Fibroblast of villous mesenchyme (primary cell): ENCODE data around the gene LRRC58. TPM values are rescaled to one million over a fixed set of nuclear protein-coding genes. Genes with fewer than 3 reads are reported as not detected.

Experiments
- DNase-seq: peaks from one replicate; pipeline ENCODE4 v3.0.0-alpha.2; 2010; ENCODE audit warnings: low read depth
- H3K4me3 ChIP-seq: 2 replicates; pipeline ENCODE4 v1.5.1; 2011; ENCODE audit warnings: low read depth, mild to moderate bottlenecking, low read length
- CTCF ChIP-seq: IDR thresholded peaks from 2 replicates; pipeline ENCODE4 v1.5.1; 2012; ENCODE audit warnings: low read depth, mild to moderate bottlenecking, low read length; ENCODE audit not compliant: insufficient read depth
- total RNA-seq: library from RNA; depleted of rRNA; stranded (reverse); fragments of >200 nt; gene quantifications from 2 replicates; pipeline ENCODE4 v1.2.3, GENCODE V29; 2012

Gene LRRC58
- total RNA-seq, 1 donor: 29.4 TPM

- DNase-seq: no peak
- peak overlapping the region; percentile 48 for H3K4me3 ChIP-seq
- no peak for TF ChIP-seq CTCF
Observed at GRCh38 chr3:120285508-120285841, 63.7 kb downstream of the LRRC58 start.

- DNase-seq: no peak
- H3K4me3 ChIP-seq: peak within 1 kb of the TSS; percentile 48
- TF ChIP-seq CTCF: no peak
Observed at GRCh38 chr3:120284747-120285507, 64.2 kb downstream of the LRRC58 start, which contains the start of gene GPR156. Gene GPR156 (minus strand): TSS chr3:120285222. CDS start chr3:120244098, 41,124 bp downstream.

- no peak for TF ChIP-seq CTCF
- no peak overlapping the region for H3K4me3 ChIP-seq
- DNase-seq: no peak
Observed at GRCh38 chr3:120281261-120281660, 67.9 kb downstream of the LRRC58 start.

- no peak for TF ChIP-seq CTCF
- no peak for DNase-seq
- H3K4me3 ChIP-seq: no peak overlapping the region
Observed at GRCh38 chr3:120280566-120280965, 68.6 kb downstream of the LRRC58 start.

- TF ChIP-seq CTCF: no peak
- H3K4me3 ChIP-seq: no peak overlapping the region
- no peak for DNase-seq
Observed at GRCh38 chr3:120280026-120280425, 69.1 kb downstream of the LRRC58 start.

GRCh38 chr3:120276767-120277166 lies 72.4 kb downstream of the LRRC58 start:
- H3K4me3 ChIP-seq: no peak overlapping the region
- TF ChIP-seq CTCF: no peak
- no peak for DNase-seq

- H3K4me3 ChIP-seq: no peak overlapping the region
- TF ChIP-seq CTCF: no peak
- DNase-seq: no peak
Observed at GRCh38 chr3:120275618-120276017, 73.5 kb downstream of the LRRC58 start.
